HG02763 (cell line): ENCODE measurements around the gene POLR2L.

Experiments used
- ATAC-seq: cut with Tn5 transposase; IDR thresholded peaks from one replicate; pipeline ENCODE4 v1.9.1; 2021; ENCODE audit warnings: mild to moderate bottlenecking, moderate library complexity; ENCODE audit not compliant: unreplicated experiment

The POLR2L gene

DNA sequence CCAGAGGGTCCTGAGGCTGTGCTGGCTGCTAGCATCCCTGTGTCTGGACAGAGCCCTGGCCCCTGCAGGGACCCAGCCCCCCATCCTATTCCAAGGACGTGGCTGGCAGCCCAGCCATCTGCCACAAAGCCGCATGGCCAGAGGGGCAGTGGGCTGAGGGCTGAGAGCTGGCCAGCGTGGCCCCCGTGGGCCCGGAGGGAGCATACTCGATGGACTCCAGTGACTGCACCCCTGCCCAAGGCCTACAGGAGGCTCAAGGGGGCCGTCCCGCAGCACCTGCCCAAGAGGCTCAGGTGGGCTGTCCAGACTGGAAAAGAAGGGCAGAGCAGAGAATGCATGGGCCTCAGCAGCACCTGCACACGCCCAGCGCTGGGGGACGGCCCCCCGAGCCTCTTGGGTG is 13.5 kb upstream of the POLR2L start:
- ATAC-seq: no peak

DNA sequence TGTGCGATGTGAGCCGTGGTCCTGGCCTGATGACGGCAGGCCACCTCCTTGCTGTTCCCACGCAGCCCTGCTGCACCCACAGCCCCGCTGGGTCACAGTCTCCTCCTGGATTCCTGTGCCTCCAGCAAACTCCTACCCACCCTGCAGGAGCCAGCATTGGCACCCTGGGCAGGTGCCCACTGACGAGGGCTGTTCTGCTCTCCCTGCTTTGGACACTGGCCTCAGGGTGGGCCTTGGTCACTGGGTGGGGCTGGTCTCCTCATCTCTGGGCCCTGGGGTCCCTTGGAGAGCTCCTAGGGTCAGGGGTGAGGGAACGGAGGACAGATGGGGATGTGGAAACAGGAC is 13.0 kb upstream of the POLR2L start:
- ATAC-seq: no peak

DNA sequence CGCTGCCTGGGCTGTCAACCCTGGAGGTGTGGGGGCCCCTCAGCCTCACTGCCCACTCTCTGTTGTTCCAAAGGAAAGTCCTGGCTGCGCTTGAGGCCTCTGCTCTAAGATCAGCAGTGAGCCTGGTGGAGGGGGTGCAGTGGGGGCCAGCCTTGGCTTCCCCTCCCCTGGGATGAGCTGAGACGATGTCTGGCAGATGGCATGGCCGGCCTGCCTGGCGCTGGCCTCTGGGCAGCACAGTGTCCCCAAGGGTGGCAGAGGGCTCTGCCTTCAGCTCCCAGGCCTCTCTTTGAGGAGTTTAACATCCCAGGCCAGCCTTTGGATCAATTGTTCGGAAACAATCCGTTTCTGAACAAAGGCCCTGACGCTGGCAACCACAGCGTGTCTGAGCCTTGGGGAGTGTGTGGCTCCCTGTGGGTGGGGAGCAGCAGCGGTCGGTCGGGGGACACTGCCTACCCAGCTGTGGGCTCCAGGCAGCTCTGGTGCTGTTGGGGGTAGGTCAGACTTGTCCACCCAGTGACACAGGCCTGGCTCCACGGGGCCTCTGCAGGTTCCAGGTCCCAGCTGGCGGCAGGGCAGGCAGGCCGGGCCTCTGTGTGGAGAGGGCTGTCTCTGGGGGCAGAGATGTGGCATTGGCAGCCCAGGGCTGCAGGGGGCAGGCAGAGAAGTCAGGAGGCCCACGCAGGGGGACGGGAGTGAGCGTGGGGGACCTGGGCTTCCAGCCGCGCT is 12.4 kb upstream of the POLR2L start:
- no peak for ATAC-seq

DNA sequence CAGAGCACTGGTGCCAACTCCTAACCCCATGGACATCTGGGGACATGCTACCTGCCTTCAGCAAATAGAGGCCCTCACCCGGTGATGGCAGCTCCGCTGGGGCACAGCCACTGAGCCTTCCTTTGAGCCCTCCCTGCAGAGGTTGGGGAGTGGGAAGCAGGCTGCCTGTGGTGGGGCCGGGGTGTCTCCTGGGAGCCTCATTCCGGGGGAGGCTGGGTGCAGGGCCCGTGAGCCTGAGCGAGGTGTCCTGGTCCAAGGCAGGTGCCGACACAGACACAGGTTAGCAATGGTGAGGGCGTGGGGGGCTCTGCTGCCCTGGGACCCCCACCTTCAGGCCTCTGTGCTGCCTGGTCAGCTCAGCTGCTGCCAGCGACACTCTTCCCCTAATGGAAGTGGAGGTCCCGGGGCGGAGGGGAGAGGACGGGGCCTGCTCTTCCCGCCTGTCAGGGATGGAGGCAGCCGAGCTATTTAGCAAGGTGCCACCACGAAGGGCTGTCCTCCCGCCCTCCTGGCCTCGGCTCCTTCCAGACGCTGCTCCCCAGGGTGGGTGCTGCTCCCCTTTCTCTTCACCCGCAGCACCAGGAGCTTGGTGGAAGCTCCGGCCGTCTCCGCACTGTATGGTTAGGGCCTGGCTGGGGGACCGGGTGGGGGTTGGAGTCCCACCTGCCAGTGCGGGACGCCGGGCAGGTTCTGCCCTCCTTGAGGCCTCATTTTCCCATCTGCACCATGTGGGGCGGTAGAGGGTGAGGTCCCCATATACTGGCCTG is 11.5 kb upstream of the POLR2L start:
- ATAC-seq: no peak

DNA sequence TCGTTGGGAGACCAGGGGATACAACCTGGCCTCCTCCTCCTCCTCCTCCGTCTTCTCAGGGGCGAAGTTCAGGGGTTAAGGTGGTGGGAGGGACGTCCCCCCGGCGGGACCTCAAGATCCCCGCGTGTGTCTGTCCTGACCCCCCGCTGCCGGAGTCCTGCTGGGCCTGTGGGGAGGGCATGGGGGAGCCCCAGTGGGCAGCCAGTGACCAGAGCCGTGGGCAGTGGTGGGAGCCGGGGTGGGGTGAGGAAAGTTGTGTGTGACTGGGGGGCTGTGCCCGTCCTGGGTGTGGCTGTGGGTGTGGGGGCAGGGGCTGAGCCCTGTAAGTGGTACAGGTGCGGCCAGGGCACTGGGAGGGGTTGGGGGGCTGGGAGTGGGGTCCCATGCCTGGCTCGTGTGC is 10.4 kb upstream of the POLR2L start:
- ATAC-seq: no peak

DNA sequence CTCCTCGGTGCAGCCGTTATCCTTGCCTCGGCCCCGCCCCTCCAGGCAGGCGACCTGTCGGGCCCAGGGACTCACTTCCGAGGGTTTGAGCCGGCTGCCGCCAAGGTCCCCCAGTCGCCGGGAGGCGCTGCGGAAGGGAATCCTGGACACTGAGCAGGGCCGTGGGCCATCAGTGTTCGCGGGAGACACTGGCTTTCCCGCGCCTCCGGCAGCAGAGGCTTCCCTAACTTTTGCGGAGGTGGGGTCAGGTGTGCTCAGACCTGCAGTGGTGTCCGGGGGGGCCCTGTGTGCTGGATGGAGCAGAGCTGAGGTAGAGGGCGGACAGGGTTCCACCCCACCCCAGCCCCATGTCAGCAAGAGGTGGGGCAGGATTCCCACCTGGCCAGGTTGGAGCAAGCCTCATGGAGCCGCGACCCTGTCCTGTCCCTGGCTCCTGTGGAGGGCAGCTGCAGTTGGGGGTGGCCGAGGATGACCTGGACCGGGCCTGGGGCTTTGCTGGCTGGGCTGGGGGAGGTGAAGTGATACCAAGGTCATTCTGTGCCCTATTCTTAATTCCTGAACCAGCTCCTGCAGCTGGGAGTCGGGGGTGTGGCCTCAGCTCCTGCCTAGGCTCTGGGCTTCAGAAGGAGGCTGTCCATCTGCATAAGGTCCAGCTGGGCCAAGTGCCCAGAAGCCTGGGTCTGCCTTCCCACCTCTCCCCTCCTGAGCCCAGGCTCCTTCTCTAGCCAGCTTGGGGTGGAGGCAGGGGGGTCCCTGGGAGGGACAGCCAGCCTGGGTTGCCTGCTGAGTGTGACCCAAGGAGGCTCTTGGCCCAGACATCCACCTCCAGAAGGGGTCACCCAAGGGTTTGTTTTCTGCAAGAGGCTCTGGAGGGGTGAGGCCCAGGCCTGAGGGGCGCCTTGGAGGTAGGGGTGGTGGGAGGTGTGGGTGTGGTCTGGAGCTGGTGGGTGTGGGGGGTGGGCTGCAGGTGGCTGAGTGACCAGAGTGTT is 8.7 kb upstream of the POLR2L start:
- ATAC-seq: no peak

DNA sequence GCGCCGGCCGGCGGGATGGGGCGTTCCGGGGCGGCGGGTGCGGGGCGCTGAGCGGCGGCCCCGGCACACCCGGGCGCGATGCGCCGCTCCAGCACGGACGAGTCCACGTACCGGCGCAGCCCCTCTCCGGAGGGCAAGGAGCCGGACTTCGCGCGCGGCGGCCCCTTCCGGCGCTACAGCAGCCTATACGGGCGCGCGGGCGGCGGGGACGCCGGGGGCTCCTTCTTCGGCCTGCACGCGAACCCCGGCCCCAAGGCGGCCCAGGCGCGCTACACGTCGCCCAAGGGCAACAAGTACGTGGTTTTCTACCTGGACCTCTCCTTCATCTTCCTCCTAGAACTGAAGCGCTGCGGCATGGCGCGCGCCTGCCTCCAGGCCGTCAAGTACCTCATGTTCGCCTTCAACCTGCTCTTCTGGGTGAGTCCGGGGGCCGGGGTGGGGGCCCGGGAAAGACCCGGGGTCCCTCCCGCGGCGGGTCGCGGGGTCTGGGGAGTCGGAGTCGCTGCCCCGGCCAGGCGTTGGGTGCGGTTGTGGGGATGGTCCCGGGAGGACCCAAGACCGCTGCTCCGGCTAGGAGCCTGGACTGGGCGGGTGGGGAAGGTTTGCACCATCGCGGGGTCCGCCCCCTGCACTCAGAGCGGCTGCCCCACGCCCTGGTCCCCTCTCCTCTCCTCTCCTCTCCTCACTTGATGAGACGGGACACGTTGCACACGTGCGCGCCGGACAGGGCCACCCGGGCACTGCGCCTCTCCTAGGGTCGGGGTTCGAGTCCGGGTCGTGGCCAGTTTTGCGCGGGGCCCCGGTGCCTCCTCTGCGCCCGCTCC is 7.8 kb upstream of the POLR2L start:
- no peak for ATAC-seq

DNA sequence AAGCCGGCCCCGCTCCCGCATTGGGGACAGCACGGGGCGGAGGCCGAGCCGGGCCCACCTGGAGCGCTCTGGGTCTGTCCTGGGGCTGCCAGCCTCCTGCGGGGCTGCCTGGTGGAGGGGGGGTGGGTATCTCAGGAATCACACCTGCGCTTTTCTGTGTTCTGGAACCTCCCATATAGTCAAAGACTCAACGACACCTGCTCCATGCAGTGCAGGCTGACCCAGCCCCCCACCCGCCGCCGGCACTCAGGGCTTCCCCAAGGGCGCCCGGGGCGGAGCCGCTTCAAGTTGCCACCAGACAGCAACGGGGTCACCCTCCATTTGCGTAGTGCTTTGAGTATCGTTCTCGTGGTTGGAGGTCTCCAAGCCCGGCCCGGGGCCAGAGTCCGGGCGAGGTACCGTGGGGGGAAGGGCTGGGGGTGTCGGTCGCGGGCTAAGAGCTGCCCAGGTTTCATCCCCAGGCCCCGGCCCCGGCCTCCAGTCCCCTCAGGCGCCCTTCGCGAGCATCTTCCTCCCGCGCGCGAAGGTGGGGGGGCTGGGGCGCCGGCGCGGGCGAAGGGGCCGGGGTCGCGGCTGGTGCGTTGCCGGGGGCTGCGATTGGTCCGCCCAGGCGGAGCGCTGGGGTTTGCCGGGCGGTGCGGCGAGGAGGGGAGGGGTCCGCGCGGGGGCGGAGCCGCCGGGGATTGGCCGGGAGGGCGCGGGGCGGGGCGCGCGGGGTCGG is 6.9 kb upstream of the POLR2L start:
- ATAC-seq: no peak

DNA sequence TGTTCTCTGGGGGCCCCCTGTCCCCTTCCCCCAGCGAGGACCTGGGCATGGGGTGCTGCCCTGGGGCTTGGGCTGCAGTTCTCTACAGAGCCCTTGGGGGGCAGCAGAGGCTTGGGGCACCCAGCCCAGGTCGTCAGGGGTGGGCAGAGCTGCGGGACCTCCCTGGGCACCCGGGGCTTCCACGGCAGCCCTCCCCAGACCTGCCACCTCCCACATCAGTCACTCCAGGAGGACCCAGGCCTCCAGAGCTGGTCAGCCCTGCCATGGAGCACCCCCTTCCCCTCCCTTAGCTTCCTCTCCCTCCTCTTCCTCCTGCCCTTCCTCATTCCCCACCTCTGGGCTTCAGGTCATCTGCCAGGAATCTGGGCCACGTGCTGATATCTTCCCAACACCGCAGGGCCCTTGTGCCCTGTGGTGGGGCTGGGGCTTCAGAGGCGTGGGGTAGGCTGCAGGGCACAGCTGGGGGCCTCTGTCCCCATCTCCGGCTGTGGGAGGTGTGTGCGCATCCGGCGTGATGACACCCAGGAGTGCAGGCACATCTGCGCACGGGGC is 6.1 kb upstream of the POLR2L start:
- no peak for ATAC-seq

DNA sequence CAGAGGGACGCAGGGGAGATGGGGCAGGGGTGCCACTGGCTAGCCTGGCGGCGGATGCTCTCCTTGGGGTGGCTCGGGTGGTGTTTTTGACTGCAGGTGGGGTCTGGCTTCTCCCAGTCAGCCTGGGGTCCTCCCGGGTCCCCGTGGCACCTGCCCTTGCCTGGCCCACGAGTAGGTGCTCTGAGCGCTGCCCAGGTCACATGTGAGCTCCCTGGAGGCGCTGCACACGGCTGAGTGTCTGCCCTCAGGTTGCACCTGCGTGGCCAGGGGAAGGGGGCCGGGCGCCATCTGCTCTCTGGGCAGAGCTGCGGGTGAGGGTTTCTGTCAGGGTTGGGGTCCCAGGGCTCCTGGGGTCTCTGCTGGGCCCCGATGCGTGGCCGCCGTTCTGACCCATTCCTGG is 5.5 kb upstream of the POLR2L start:
- ATAC-seq: no peak

DNA sequence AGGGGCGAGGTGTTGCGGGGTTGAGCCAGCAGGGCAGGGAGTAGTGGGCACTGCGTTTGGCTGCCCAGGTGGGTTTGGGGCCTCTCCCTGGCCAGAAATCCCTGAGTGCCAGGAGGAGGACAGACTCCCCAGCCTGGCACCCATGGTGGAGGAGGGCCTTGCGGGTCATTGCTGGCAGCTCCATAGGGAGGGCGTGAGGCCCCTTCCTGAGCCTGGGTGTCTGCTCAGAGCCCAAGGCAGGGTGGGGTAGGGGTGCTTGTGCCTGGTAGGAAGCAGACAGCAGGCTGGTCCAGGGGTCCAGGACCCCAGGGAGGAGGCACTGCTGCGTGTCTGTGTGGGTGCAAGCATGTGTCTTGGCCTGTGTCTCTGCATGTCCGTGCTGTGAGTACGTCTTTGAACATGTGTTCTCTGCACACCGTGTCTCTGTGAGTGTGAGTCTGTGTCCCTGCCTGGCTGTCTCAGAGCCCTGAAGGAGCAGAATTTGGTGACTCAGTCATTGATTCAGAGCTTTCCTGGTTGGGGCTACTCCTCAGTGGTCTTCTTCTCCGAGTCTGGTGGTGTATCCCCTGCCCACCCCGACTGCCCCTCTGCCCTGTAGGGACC is 4.3 kb upstream of the POLR2L start:
- ATAC-seq: no peak

DNA sequence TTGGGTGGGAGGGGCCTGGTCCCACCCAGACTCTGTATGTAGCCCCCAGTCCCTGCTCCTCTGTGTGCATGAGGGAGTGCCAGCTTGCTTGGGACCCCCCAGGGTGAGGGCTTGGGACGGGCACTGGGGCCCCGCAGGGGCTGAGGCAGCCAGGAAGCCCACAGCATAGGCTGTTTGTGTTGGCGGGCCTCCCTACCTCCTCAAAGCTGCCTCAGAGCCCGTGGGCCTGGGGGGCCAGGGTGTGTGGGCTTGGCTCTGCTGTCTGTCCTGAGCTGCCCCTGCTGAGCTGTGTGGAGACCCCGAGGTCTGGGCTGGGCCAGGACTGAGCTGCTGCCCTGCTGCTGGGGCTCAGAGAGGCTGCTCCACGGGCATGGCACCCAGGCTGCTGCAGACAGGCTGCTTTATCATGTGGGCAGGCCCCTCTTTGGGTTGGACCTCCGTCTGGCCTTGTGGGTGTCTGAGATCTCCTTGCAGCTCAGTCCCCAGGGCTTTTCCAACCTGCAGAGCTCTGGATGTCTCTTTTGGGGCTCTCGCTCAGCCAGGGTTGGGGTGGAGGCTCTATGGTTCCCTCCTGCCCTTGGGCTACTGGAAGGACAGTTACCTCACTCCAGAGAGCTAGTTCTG is 3.7 kb upstream of the POLR2L start:
- ATAC-seq: no peak

DNA sequence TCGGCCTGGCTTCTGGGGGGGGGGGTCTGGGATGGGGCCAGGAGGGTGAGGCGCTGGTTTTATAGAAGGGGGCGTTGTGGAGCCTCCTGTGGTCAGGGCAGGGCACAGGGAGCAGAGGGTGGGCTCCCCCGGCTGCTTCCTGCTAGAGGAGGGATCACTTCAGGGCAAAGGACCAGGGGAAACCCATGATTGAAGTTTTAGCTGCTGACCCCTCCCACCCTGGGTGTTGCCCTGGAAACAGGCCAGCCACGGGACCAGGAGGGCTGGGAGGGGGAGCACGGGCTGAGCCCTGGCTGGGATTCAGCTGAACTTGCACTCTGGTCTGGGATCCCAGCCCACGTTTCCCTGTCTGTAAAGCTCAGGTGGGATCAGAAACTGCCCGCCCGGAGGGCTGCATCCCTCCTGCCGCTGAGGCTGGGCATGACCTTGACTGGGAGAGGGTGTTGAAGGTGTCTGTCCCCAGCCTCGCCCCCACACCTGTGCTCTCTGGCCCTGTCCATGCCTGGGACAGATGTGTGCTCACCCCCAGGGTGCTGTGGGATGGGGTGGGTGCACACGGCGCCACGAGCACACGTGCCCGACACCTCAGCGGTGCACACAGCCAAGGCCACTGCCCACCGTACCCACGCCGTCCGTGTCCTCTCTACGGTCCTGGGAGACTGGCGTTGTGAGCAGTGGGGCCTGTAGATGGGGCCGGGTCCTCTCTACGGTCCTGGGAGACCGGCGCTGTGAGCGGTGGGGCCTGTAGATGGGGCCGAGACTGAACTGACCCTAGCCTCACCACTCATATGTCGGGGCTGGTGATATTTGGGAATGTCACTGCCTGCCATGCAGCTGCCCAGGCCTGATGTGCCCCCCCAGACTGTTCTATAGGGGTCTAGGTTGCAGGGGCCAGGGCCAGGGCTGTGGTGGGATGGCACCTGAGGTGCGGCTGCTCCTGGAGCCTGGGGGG is 2.6 kb upstream of the POLR2L start:
- ATAC-seq: no peak

DNA sequence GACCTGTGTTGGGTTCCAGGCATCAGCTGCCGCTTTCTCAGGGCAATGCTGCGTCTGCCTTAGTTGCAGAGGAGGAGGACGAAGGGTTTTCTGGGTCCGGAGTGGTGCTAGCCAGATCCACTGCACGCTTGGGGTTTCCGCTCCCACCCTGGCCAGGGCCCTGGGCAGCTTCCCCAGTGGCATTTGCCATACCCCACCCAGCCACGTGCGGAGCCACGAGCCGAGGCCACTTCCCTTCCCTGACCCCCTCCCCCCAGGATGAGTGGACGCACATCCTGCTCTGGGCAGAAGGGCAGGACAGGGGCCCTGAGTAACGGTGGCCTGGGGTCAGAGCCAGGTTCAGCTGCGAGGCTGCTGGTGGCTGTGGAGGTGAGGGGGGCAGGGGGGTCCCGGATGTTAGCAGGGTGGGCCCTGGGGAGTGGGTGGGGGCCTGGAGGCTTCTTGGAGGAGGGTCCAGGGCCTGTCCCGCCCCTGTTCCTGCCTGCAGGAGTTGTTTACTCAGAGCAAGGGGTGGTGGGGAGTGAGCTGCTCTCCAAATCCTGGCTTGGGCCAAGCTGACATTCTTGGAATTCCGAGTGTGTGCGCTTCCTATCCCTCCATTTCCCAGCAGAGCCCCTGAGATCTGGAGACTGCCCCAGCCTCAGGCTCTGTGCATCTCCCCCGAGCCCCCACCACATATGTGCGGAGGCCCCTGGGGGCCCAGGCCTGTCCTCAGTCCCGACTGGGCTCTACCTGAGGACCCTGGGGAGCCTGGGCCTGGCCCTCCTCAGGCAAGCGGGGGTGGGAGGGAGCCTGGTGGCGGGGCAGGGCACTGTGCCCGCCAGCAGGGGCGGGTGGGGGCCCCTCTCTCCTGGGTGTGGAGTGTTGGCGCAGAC is 1.7 kb upstream of the POLR2L start:
- ATAC-seq: no peak

DNA sequence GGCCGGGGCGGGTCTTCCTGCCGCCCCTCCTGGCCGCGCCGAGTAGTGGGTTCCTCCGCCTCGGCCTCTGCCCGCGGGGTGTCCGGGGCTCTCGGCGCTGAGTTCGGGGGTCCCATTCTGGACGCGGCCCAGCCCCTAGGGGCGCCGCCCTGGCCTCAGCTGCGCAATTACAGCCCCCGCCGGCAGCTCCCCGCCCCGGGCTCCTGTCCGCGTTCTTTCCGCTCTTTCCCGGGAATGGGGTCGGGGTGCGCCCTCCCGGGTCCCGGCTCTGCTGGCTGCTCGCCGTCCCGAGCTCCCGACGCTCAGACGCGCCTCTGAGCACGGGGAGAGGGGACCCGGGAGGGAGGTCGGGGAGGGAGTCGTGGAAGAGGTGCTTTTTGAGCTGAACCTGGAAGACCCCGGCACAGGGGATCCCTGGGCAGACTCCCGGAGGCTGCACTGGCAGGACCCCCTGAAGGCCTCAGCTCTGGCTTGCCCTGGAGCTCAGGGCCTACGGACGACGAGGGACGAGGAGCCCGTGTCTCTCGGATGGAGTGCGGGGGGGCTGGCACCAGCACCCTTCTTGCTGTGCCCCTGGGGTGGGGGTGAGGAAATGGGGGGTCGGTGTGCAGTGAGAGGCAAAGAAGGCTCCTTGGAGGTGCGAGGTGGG is 881 bp upstream of the POLR2L start:
- no peak for ATAC-seq

DNA sequence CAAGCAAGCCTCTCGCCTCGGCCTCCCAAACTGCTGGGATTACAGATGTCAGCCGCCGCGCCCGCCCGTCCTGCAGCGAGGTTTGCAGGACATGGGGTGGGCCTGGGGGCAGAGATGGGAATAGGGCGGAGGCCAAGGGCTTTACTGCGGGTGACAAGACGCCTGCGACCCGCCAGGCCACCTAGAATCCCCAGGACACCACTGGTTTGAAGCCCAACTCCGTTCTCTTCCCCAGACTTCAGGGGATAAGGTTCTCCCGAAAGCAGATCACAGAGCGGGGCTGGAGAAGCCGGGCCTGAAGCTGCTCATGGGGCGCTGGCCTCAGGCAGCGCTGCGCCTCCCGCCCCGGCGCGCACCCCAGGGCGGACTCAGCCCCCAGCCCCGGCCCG is 354 bp downstream of the POLR2L start:
- ATAC-seq: no peak
